GM18505 (cell line): ENCODE measurements around the gene MICAL2.

ENCODE experiments used
- ATAC-seq: cut with Tn5 transposase; IDR thresholded peaks from one replicate; pipeline ENCODE4 v1.9.1; 2021; ENCODE audit not compliant: unreplicated experiment
- POLR2A ChIP-seq: IDR thresholded peaks from 4 replicates; pipeline ENCODE4 v1.6.1; 2011; ENCODE audit warnings: borderline replicate concordance; ENCODE audit not compliant: insufficient read depth, insufficient read length; ENCODE audit errors: extremely low read depth

MICAL2 gene

GRCh38 chr11:12070446-12071267, 39.7 kb upstream of the MICAL2 start:
- ATAC-seq: no peak
- no peak for TF ChIP-seq POLR2A

GRCh38 chr11:12071574-12071973, 38.8 kb upstream of the MICAL2 start:
- TF ChIP-seq POLR2A: no peak
- ATAC-seq: no peak

- ATAC-seq: no peak
- no peak for TF ChIP-seq POLR2A
Measured at GRCh38 chr11:12073436-12073835, 37.0 kb upstream of the MICAL2 start.

DNA sequence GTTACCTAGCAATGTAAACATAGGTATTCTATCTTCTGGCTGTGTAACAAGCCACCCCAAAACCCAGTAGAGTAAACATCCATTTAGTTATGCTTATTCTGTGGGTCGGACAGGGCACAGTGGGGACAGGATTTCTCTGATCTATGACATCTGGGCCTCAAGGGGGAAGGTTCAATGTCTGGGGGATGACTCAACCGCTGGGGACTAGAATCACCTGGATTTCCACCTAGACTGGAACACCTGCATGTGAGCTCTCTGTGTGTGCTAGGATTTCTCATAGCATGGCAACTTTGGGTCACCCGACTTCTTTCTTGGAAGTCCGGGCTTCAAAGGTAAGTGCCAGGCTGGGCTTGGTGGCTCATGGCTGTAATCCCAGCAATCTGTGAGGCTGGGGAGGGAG, 36.5 kb upstream of the MICAL2 start:
- ATAC-seq: no peak
- no peak for TF ChIP-seq POLR2A

DNA sequence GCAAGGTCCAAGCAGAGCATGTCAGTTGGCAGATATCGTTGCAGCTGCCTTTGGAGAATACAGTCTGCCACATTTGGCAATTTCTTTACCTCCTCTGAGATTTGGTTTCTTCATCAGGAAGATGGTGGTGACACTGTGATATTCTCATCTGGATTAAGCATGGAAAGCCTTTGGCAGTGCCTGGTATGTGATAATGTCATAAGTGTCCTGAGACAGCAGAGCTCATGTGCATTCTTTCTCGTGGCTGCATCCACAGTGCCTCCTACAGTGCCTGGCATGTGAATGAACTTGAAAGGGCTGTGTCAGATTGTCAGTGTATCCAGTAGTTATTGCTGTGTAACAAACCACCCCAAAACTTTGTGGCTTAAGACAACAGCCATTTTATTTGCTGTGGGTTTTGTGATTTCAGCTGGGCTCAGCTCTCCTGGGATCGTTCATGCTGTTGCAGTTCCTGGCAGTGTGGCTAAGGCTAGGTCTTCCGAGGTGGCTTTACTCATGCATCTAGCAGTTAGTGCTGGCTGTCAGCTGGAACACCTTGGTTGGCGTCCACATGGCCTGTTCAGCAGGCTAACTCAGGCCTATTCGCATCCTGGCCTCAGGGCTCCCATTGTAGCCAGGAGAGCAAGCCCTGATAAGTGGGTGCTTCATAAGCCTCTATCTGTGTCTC, 35.7 kb upstream of the MICAL2 start:
- no peak for TF ChIP-seq POLR2A
- no peak for ATAC-seq

GRCh38 chr11:12075291-12075690, 35.1 kb upstream of the MICAL2 start:
- no peak for ATAC-seq
- no peak for TF ChIP-seq POLR2A

DNA sequence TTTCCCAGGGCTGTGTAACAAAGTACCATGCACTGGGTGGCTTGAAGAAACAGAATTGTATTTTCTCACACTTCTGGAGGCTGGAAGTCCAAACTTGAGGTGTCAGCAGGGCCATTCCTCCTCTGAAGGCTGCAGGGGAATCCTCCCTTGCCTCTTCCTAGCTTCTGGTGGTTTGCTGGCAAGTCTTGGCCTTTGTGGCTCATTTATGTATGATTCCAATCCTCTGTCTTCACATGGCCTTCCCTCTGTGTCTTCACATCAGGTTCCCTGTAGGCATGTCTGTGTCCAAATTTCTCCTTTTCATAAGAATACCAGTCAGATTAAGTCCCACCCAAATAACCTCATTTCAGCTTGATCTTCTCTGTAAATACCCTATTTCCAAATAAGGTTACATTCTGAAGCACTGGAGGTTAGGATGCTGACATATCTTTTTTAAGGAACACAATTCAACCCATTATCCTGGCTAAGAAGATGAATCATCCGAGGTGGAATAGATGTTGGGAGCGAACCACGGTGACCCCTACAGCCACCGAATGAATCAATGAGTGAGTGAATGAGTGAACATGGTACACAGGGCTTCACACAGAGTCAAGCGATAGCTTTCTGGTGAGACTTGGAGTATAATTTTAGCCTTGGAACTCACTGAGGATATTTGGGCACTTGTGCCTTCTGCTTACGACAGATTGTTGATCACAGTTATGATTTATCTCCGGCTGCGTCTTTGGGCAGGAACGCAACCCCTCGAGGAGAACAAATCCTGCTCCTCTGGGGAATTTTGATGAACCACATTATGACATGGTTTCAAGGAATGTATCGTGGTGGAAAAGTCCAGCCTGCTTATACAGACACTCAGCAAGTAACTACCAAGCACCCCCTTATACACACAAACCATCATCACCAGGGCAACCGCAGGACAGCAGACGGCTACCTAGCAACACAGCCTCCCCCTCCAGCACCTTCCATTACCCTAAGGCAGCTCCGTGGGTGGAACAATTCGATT, 34.3 kb upstream of the MICAL2 start:
- no peak for ATAC-seq
- TF ChIP-seq POLR2A: no peak

DNA sequence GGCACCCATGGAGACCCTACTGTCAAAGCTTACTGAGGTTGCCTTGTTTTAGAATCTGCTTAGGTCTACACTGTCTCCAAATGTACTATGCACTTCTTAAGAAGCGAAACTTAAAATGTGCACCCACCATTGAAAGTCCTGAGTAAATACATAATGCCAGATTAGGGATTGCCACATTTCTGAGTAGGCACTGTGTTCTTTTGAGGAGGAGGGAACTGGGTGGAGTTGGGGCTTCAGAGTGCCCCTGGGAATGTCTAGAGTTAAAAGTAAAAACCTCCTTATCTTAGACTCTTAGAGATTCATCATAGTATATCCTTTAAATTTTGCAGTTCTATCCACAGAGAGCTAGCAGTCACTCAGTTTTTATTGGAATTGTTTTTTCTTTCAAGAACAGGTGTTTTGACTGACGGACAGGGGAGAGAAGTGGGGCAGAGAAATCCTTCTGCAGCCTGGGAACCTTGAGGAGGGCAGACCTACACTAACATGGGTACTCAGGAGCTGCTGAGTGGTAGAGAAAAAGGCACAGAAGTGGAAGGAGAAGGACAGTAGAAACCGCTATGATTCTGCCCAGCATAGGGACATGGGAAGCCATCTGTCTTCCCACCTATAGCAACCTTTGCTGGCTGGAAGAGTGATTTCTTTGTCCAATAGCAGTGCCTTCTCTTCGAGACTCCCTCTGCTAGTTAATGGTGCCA, 33.4 kb upstream of the MICAL2 start:
- no peak for TF ChIP-seq POLR2A
- no peak for ATAC-seq

GRCh38 chr11:12077535-12078280, 32.7 kb upstream of the MICAL2 start:
- no peak for ATAC-seq
- TF ChIP-seq POLR2A: no peak

DNA sequence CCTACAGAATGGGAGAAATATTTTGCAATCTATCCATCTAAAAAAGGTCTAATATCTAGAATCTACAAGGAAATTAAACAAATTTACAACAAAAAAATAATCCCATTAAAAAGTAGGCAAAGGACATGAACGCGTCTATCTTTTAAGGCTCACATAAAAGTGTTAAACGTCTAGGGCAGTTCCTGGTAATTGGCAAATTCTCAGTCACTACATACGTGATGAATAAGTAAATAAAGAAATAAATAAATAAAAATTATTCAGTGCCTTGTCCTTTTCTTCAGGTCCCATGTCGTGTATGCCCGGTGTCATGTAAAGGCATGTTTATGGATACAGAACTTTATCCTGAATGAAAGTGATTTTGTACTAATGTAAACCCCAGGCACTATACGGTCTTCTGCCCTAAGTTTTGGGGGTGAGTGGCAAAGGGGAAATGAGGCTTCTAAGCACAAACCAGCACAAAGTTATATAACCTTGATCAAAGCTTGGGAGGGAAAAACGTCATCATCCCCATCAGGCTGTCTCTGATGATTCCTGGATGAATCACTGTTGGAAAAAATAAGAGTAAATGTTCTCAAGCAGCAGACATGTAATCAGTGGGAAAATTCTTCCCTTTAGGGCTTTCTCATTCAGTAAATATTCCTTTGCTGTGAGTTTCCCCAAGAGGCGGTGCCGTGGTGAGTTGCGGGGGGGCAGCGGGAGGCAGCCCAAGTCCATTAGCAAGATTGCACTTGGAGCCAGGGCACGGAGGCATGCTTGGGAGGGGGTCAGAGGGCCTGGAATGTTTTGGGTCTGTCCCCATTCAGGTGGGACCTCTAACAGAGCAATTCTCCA, 30.4 kb upstream of the MICAL2 start:
- no peak for TF ChIP-seq POLR2A
- no peak for ATAC-seq

- TF ChIP-seq POLR2A: no peak
- ATAC-seq: no peak
Measured at GRCh38 chr11:12083380-12083779, 27.0 kb upstream of the MICAL2 start.
